Measurements from ENCODE around the gene DNAH11. TPM values are rescaled to one million over a fixed set of nuclear protein-coding genes. Genes with fewer than 3 reads are reported as not detected.
A peak's percentile ranks its signal among the peaks of the same experiment; 100 is the strongest.

DNAH11 gene
- total and polyA plus RNA-seq, 2 of the 8 experiments (the other 6 are each of a cell fraction or from before 2014, with no cell fraction given): 1.8 to 4.9 TPM

GRCh38 chr7:21944616-21945453 lies 402.0 kb downstream of the DNAH11 start (continued):
- no peak for TF ChIP-seq JUN (IDR thresholded peaks at IDR 0.05; ENCODE audit: low read depth, low read length)
- TF ChIP-seq, protein P1, sequence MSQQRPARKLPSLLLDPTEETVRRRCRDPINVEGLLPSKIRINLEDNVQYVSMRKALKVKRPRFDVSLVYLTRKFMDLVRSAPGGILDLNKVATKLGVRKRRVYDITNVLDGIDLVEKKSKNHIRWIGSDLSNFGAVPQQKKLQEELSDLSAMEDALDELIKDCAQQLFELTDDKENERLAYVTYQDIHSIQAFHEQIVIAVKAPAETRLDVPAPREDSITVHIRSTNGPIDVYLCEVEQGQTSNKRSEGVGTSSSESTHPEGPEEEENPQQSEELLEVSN (IDR thresholded peaks at IDR 0.05): peak; percentile 30; the same call in 1 of the 2 replicates
- no peak for TF ChIP-seq SRF (IDR thresholded peaks at IDR 0.05; ENCODE audit: low read depth, low read length)
- TF ChIP-seq SUZ12 (IDR thresholded peaks at IDR 0.05; ENCODE audit: low read length): no peak
- TF ChIP-seq, protein P2, sequence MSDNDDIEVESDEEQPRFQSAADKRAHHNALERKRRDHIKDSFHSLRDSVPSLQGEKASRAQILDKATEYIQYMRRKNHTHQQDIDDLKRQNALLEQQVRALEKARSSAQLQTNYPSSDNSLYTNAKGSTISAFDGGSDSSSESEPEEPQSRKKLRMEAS (IDR thresholded peaks at IDR 0.05): peak; percentile 75
- TF ChIP-seq POLR2AphosphoS5 (IDR thresholded peaks at IDR 0.05; ENCODE audit: low read depth, low read length): no peak
- peak; percentile 29 to 72; a peak in 2 of 4 replicates for TF ChIP-seq SIN3A (conservative IDR thresholded peaks at IDR 0.05 in 1 of 2, IDR thresholded peaks at IDR 0.05 in 1 of 2; ENCODE audit: low read depth in 1 of 2, low read length in 2 of 2)
- TF ChIP-seq BCL11A (IDR thresholded peaks at IDR 0.05; ENCODE audit: low read depth in 2 of 2, low read length in 2 of 2): no peak
- TF ChIP-seq MAFK (IDR thresholded peaks at IDR 0.05; ENCODE audit: low read depth, low read length): no peak
- no peak for TF ChIP-seq TAF1 (IDR thresholded peaks at IDR 0.05; ENCODE audit: low read depth, low read length)
- peak; percentile 3 for TF ChIP-seq ASH2L (IDR thresholded peaks at IDR 0.05; ENCODE audit: low read length)
- TF ChIP-seq NRF1 (IDR thresholded peaks at IDR 0.05; ENCODE audit: low read depth, low read length): no peak
- no peak for TF ChIP-seq CBX8 (IDR thresholded peaks at IDR 0.05; ENCODE audit: borderline replicate concordance, low read depth, low read length)
- no peak for TF ChIP-seq POLR2A (IDR thresholded peaks at IDR 0.05; ENCODE audit: control extremely low read depth in 1 of 2, low read depth in 2 of 2, low read length in 2 of 2)
- TF ChIP-seq KDM4A (IDR thresholded peaks at IDR 0.05; ENCODE audit: low read depth, low read length, severe bottlenecking): no peak
- no peak for TF ChIP-seq RAD21 (IDR thresholded peaks at IDR 0.05 in 1 of 2, conservative IDR thresholded peaks at IDR 0.05 in 1 of 2; ENCODE audit: low read depth in 2 of 2, low read length in 2 of 2)
- no peak for TF ChIP-seq SIRT6 (IDR thresholded peaks at IDR 0.05; ENCODE audit: low read length)
- no peak for TF ChIP-seq CBX5 (IDR thresholded peaks at IDR 0.05; ENCODE audit: low read depth, low read length)
- no peak for TF ChIP-seq EZH2 (IDR thresholded peaks at IDR 0.05; ENCODE audit: low read depth, low read length, severe bottlenecking)
- TF ChIP-seq BACH1 (IDR thresholded peaks at IDR 0.05; ENCODE audit: low read length): no peak
- TF ChIP-seq, protein P3, sequence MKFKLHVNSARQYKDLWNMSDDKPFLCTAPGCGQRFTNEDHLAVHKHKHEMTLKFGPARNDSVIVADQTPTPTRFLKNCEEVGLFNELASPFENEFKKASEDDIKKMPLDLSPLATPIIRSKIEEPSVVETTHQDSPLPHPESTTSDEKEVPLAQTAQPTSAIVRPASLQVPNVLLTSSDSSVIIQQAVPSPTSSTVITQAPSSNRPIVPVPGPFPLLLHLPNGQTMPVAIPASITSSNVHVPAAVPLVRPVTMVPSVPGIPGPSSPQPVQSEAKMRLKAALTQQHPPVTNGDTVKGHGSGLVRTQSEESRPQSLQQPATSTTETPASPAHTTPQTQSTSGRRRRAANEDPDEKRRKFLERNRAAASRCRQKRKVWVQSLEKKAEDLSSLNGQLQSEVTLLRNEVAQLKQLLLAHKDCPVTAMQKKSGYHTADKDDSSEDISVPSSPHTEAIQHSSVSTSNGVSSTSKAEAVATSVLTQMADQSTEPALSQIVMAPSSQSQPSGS (IDR thresholded peaks at IDR 0.05; ENCODE audit: low read length): peak; percentile 42; the same call in 1 of the 2 replicates
- TF ChIP-seq GTF2F1 (IDR thresholded peaks at IDR 0.05; ENCODE audit: borderline replicate concordance, low read depth, low read length): no peak
